IMR-90 (cell line): ENCODE results near the gene MROH2B. TPM values are rescaled to one million over a fixed set of nuclear protein-coding genes. Genes with fewer than 3 reads are reported as not detected.

Source experiments
- ATAC-seq: fragments of 200-7000 bp; cut with Tn5 transposase; 2 replicates; pipeline ENCODE4 v1.9.1; 2020; ENCODE audit warnings: low read depth, mild to moderate bottlenecking, moderate library complexity
- BruUV-seq: library from RNA; stranded (reverse); fragments of 400-500 nt; replicated peaks from 2 replicates; lab custom pipeline; 2021; lab: Mats Ljungman, UMichigan
- CTCF ChIA-PET: fragments of 300-600 bp; formaldehyde crosslinking; extraction: SDS; loops from one replicate; lab custom pipeline; 2021; ENCODE audit warnings: antibody characterized with exemption; lab: Yijun Ruan, JAX
- POLR2A ChIA-PET: fragments of 300-600 bp; sonication (Branson Sonifier 250); formaldehyde crosslinking; loops from one replicate; lab custom pipeline; 2022; ENCODE audit warnings: antibody characterized with exemption; ENCODE audit not compliant: unreplicated experiment; lab: Charles Lee
- DNase-seq: peaks from one replicate; pipeline ENCODE4 v3.0.0; 2013
- H2AFZ ChIP-seq: replicated peaks from 2 replicates; pipeline ENCODE3; 2013; ENCODE audit warnings: low read length, mild to moderate bottlenecking; ENCODE audit not compliant: poor library complexity
- H2AK5ac ChIP-seq: 2 replicates; pipeline ENCODE4 v1.6.1; 2013; ENCODE audit warnings: low read depth, low read length, inconsistent platforms
- H2AK9ac ChIP-seq: replicated peaks from 2 replicates; pipeline ENCODE3; 2013; ENCODE audit warnings: mild to moderate bottlenecking, low read depth, low read length, moderate library complexity; ENCODE audit not compliant: poor library complexity
- H2BK120ac ChIP-seq: 2 replicates; pipeline ENCODE4 v1.6.1; 2013; ENCODE audit warnings: low read depth, low read length, inconsistent platforms
- H2BK15ac ChIP-seq: 3 replicates; pipeline ENCODE4 v1.6.1; 2013; ENCODE audit warnings: low read depth, low read length, inconsistent platforms
- H2BK20ac ChIP-seq: 2 replicates; pipeline ENCODE4 v1.6.1; 2013; ENCODE audit warnings: low read depth, mild to moderate bottlenecking, inconsistent platforms, low read length, moderate library complexity
- H2BK5ac ChIP-seq: 2 replicates; pipeline ENCODE4 v1.6.1; 2013; ENCODE audit warnings: mild to moderate bottlenecking, low read depth, low read length, inconsistent platforms; ENCODE audit not compliant: poor library complexity, severe bottlenecking
- H3K14ac ChIP-seq: replicated peaks from 2 replicates; pipeline ENCODE4 v1.6.1; 2013; ENCODE audit warnings: low read depth, low read length, inconsistent platforms
- H3K18ac ChIP-seq: 2 replicates; pipeline ENCODE4 v1.6.1; 2013; ENCODE audit warnings: low read depth, low read length, control low read depth
- H3K23ac ChIP-seq: 2 replicates; pipeline ENCODE4 v1.6.1; 2013; ENCODE audit warnings: low read depth, low read length, inconsistent platforms
- H3K27ac ChIP-seq: 2 replicates; pipeline ENCODE4 v1.5.1; 2013; ENCODE audit warnings: mild to moderate bottlenecking, control low read depth, low read length; ENCODE audit not compliant: insufficient read depth
- H3K27me3 ChIP-seq: 2 replicates; pipeline ENCODE4 v1.6.1; 2013; ENCODE audit warnings: low read length; ENCODE audit not compliant: control insufficient read depth, insufficient read depth
- H3K36me3 ChIP-seq: 2 replicates; pipeline ENCODE4 v1.6.1; 2013; ENCODE audit warnings: low read length, mixed read lengths; ENCODE audit not compliant: control insufficient read depth, insufficient read depth
- H3K4ac ChIP-seq: 2 replicates; pipeline ENCODE4 v1.6.1; 2013; ENCODE audit warnings: low read depth, low read length, inconsistent platforms
- H3K4me1 ChIP-seq: 2 replicates; pipeline ENCODE4 v1.6.1; 2013; ENCODE audit warnings: low read length, mixed read lengths; ENCODE audit not compliant: control insufficient read depth, insufficient read depth
- H3K4me2 ChIP-seq: 2 replicates; pipeline ENCODE4 v1.6.1; 2013; ENCODE audit warnings: low read depth, mild to moderate bottlenecking, control low read depth, low read length, moderate library complexity
- H3K4me3 ChIP-seq: 2 replicates; pipeline ENCODE4 v1.5.1; 2013; ENCODE audit warnings: low read depth, mild to moderate bottlenecking, control low read depth, low read length, moderate library complexity; ENCODE audit not compliant: insufficient read depth
- H3K56ac ChIP-seq: 2 replicates; pipeline ENCODE4 v1.6.1; 2013; ENCODE audit warnings: low read length, inconsistent platforms; ENCODE audit not compliant: insufficient read depth; ENCODE audit errors: extremely low read depth
- H3K79me1 ChIP-seq, 2 experiments: 2 replicates each; pipeline ENCODE4 v1.6.1; 2013; ENCODE audit warnings: low read length in 2 of 2, inconsistent platforms in 1 of 2, low read depth in 1 of 2
- H3K9ac ChIP-seq: 2 replicates; pipeline ENCODE4 v1.6.1; 2013; ENCODE audit warnings: low read depth, low read length, control low read depth
- H3K9me1 ChIP-seq: 2 replicates; pipeline ENCODE4 v1.6.1; 2013; ENCODE audit warnings: low read length, inconsistent platforms; ENCODE audit not compliant: insufficient read depth
- H3K9me3 ChIP-seq: 2 replicates; pipeline ENCODE4 v1.6.1; 2013; ENCODE audit warnings: low read length; ENCODE audit not compliant: control insufficient read depth, insufficient read depth
- H4K20me1 ChIP-seq: 2 replicates; pipeline ENCODE4 v1.6.1; 2013; ENCODE audit warnings: low read length, inconsistent platforms; ENCODE audit not compliant: insufficient read depth
- H4K5ac ChIP-seq: 2 replicates; pipeline ENCODE4 v1.6.1; 2013; ENCODE audit warnings: mild to moderate bottlenecking, low read depth, low read length, control low read depth
- H4K8ac ChIP-seq, 2 experiments: 2 replicates each; pipeline ENCODE4 v1.6.1; 2013; ENCODE audit warnings: low read depth in 2 of 2, low read length in 2 of 2, control low read depth in 1 of 2, inconsistent platforms in 1 of 2
- H4K91ac ChIP-seq: 2 replicates; pipeline ENCODE4 v1.6.1; 2013; ENCODE audit warnings: low read depth, low read length, inconsistent platforms; ENCODE audit not compliant: insufficient read depth
- BHLHE40 ChIP-seq: fragments of 150-350 bp; IDR thresholded peaks from 2 replicates; pipeline ENCODE4 v1.6.1; 2016; ENCODE audit warnings: mild to moderate bottlenecking, low read depth, low read length
- CEBPB ChIP-seq: IDR thresholded peaks from 2 replicates; pipeline ENCODE4 v1.6.1; 2012; ENCODE audit warnings: low read depth, low read length, improper control_type of control experiment
- CTCF ChIP-seq: conservative IDR thresholded peaks from 2 replicates; pipeline ENCODE4 v1.5.1; 2012; ENCODE audit warnings: mild to moderate bottlenecking, low read depth, low read length, improper control_type of control experiment
- ELK1 ChIP-seq: fragments of 150-350 bp; IDR thresholded peaks from 2 replicates; pipeline ENCODE4 v1.6.1; 2016; ENCODE audit warnings: low read depth, mild to moderate bottlenecking, low read length, moderate library complexity, borderline replicate concordance
- FOS ChIP-seq: fragments of 150-350 bp; IDR thresholded peaks from 2 replicates; pipeline ENCODE4 v1.6.1; 2016; ENCODE audit warnings: low read depth, low read length
- MAFK ChIP-seq: IDR thresholded peaks from 2 replicates; pipeline ENCODE4 v1.6.1; 2012; ENCODE audit warnings: low read depth, low read length, improper control_type of control experiment
- MAZ ChIP-seq: IDR thresholded peaks from 2 replicates; pipeline ENCODE4 v1.6.1; 2012; ENCODE audit warnings: low read depth, mild to moderate bottlenecking, low read length, improper control_type of control experiment, moderate library complexity, borderline replicate concordance
- MXI1 ChIP-seq: IDR thresholded peaks from 2 replicates; pipeline ENCODE4 v1.6.1; 2012; ENCODE audit warnings: low read depth, mild to moderate bottlenecking, low read length, moderate library complexity, borderline replicate concordance
- NFE2L2 ChIP-seq: fragments of 150-350 bp; IDR thresholded peaks from 2 replicates; pipeline ENCODE4 v1.6.1; 2016; ENCODE audit warnings: low read depth, mild to moderate bottlenecking, low read length
- RAD21 ChIP-seq: IDR thresholded peaks from 2 replicates; pipeline ENCODE4 v1.6.1; 2012; ENCODE audit warnings: low read length, improper control_type of control experiment
- RCOR1 ChIP-seq: IDR thresholded peaks from 2 replicates; pipeline ENCODE4 v1.6.1; 2012; ENCODE audit warnings: mild to moderate bottlenecking, low read length, improper control_type of control experiment; ENCODE audit not compliant: insufficient replicate concordance
- RFX5 ChIP-seq: IDR thresholded peaks from 2 replicates; pipeline ENCODE4 v1.8.0; 2012; ENCODE audit warnings: low read depth, mild to moderate bottlenecking, low read length, moderate library complexity
- SMC3 ChIP-seq: fragments of 150-350 bp; IDR thresholded peaks from 2 replicates; pipeline ENCODE4 v1.6.1; 2016; ENCODE audit warnings: low read depth, mild to moderate bottlenecking, antibody characterized with exemption, low read length, moderate library complexity
- USF2 ChIP-seq: fragments of 150-350 bp; IDR thresholded peaks from 2 replicates; pipeline ENCODE4 v1.6.1; 2017; ENCODE audit warnings: mild to moderate bottlenecking, antibody characterized with exemption, low read length, low read depth
- WGBS, 2 experiments: methylation state at CpG; one replicate each; pipeline versions ENCODE4 v1.1.5 to v1.1.7; 2013; ENCODE audit warnings: missing lambda C conversion rate in 2 of 2; ENCODE audit not compliant: insufficient read length in 1 of 2; ENCODE audit errors: extremely low coverage in 2 of 2; 5-methylcytosine and 5-hydroxymethylcytosine counted together
- dilution Hi-C: fragments of 300-500 bp; cut with HindIII; formaldehyde crosslinking; loops from one replicate; pipeline ENCODE4 v1.14.3; 2018; ENCODE audit warnings: low sequenced_read_pairs; ENCODE audit not compliant: unreplicated experiment
- in situ Hi-C: fragments of 300-500 bp; cut with MboI; formaldehyde crosslinking; loops from 3 replicates; pipeline ENCODE4 v1.14.3; 2019; ENCODE audit warnings: low sequenced_read_pairs, inconsistent platforms, mixed read lengths
- intact Hi-C: fragments of 100-400 bp; cut with micrococcal nuclease; formaldehyde crosslinking; loops from 2 replicates; pipeline ENCODE4 v1.10.0; 2022
- polyA plus RNA-seq, 3 experiments: library from polyadenylated mRNA; depleted of rRNA; stranded (reverse); fragments of >200 nt; gene quantifications; 2 replicates each; pipeline ENCODE4 v1.2.3, GENCODE V29; 2012; ENCODE audit warnings: low replicate concordance in 1 of 3
- total RNA-seq: library from RNA; depleted of rRNA; stranded (reverse); fragments of >200 nt; gene quantifications from 2 replicates; pipeline ENCODE4 v1.2.3, GENCODE V29; 2012

The MROH2B gene
- total and polyA plus RNA-seq, 2 of the 4 experiments (the other 2 are of a cell fraction) = not detected

GRCh38 chr5:40984884-40985283 is 86.3 kb downstream of the MROH2B start:
- Histone ChIP-seq H2AK9ac (peak overlapping the region; percentile 43), H2BK20ac (peak overlapping the region; percentile 80), H2AFZ (no peak overlapping the region), H3K56ac (peak overlapping the region; percentile 28), H2AK5ac (peak overlapping the region; percentile 59; the same call in 1 of the 2 replicates), H3K9ac (no peak overlapping the region), H2BK120ac (peak overlapping the region; percentile 94), H4K20me1 (no peaks in the 10 kb centered on the region), H3K14ac (peak overlapping the region; percentile 26), H2BK15ac (peak overlapping the region; percentile 93; the same call in 2 of the 3 replicates), H4K8ac (peak overlapping the region; percentile 8 to 87; a peak in 3 of 4 replicates), H3K4me2 (no peak overlapping the region; the same call in 1 of the 2 replicates), H3K18ac (peak overlapping the region; percentile 90; the same call in 1 of the 2 replicates), H3K4me3 (no peak overlapping the region), H3K9me1 (peaks cover 11% of the 10 kb centered on the region), H4K91ac (peak overlapping the region; percentile 97), H4K5ac (peak overlapping the region; percentile 46; the same call in 1 of the 2 replicates), H2BK5ac (peak overlapping the region; percentile 96), H3K4me1 (peaks cover 20% of the 10 kb centered on the region), H3K27ac (peak overlapping the region; percentile 35), H3K36me3 (no peaks in the 10 kb centered on the region), H3K9me3 (peaks cover 2% of the 10 kb centered on the region; the same call in 1 of the 2 replicates), H3K27me3 (no peaks in the 10 kb centered on the region), H3K79me1 (no peaks in the 10 kb centered on the region), H3K4ac (peak overlapping the region; percentile 91), H3K23ac (peak overlapping the region; percentile 78; the same call in 1 of the 2 replicates)
- no TSS peak for BruUV-seq
- DNase-seq (peak; percentile 95), ATAC-seq (peak; percentile 92)
- in situ Hi-C loops = no loop called here
- ChIA-PET POLR2A (no interaction called here), CTCF (interaction anchor here (1.4 kb wide), 1 partner anchor 80 kb away, joined by 4 read pairs; no protein-coding TSS in a partner anchor)
- dilution Hi-C loops = no loop called here
- intact Hi-C loops = loop anchor here (10.0 kb wide), 1 partner anchor 270 kb away; no protein-coding TSS in a partner anchor
- TF ChIP-seq MXI1 = 0 out of 2 replicates have a peak, but pooled peaks have one; percentile 58
- TF ChIP-seq USF2 = no peak
- TF ChIP-seq RFX5 = no peak
- TF ChIP-seq CEBPB = 0 out of 2 replicates have a peak, but pooled peaks have one; percentile 22
- peak; percentile 55; the same call in 1 of the 2 replicates for TF ChIP-seq FOS
- no peak for TF ChIP-seq SMC3
- peak; percentile 35 for TF ChIP-seq RCOR1
- peak; percentile 92 for TF ChIP-seq BHLHE40
- no peak for TF ChIP-seq NFE2L2
- no peak for TF ChIP-seq CTCF
- no peak for TF ChIP-seq MAFK
- no peak for TF ChIP-seq MAZ
- TF ChIP-seq ELK1 = no peak
- TF ChIP-seq RAD21 = no peak
- WGBS, 2 experiments = 40% methylated on average over 1 of the region's 3 CpGs; no CpG with 5 or more reads in 1 of the 2 experiments
